Uterus (tissue), 2 donors: ENCODE results near the gene TRIOBP.

ENCODE experiments used
- CTCF ChIP-seq, 4 experiments: fragments of 200-600 bp in 2 of 4; fragments of 450-650 bp in 2 of 4; sonication (generic) in 2 of 4; IDR thresholded peaks; one replicate each; pipeline ENCODE4 v1.5.1; 2016 to 2019; ENCODE audit warnings: antibody characterized with exemption in 4 of 4, mild to moderate bottlenecking in 2 of 4, moderate library complexity in 1 of 4
- POLR2A ChIP-seq, 2 donors: fragments of 450-650 bp; IDR thresholded peaks; one replicate each; pipeline ENCODE4 v1.6.1; 2016; ENCODE audit warnings: antibody characterized with exemption in 2 of 2, mild to moderate bottlenecking in 1 of 2, moderate library complexity in 1 of 2

- TF ChIP-seq CTCF (IDR thresholded peaks at IDR 0.05) (no peak), POLR2A (IDR thresholded peaks at IDR 0.05) (no peak)
Observed at GRCh38 chr22:37739611-37740049, 42.8 kb downstream of the TRIOBP start.
